ENCODE results near the gene FUT7. TPM values are rescaled to one million over a fixed set of nuclear protein-coding genes. Genes with fewer than 3 reads are reported as not detected.

FUT7 gene
- total RNA-seq, 2 donors from 2014 or later = 10.0 to 17.8 TPM

DNA sequence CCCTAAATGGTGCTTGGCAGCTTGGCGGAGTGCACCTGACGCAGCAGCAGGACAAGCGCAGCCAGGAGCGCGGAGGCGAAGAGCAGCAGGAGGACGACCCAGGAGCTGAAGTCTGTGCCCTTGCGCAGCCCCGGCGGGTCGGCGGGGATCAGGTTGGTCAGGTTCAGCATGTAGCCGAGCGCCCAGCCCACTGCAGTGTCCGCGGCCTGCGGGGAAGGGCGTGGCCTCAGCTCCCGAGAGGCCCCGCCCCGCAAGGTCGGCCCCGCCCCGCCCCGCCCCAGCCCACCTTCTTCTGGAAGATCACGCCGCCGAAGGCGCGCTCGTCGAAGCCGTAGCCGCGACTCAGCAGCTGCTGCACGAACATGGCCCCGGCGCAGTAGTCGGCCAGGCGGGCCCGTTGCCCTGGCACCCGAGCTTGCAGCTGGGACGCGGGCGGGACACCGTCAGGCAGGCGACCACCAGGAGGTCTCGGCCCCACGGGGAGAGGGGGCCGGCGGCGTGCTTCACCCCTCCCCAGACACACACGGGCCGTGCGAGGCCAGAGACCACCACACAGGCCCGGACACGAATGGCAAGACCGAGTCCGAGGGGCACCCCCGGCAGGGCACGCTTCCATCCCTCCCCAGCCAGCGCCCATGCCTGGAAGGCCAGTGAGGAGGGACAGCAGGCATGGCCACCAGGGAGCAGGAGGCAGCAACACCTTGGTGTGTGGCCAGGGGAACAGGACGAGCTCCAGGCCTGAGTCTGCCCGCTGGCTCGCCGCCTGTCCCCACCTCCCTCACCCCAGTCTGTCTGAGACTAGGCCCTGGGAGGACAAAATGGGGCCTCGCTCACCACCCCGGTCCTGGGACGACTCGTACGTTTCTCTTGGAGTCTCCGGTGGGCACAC, 17.0 kb upstream of the FUT7 start:
- no peak for ATAC-seq
- peaks cover 8 to 21% of the 10 kb centered on the region in 2 donors for H3K27me3 Mint-ChIP-seq
- no peaks in the 10 kb centered on the region for H3K36me3 Mint-ChIP-seq
- no peak overlapping the region for H3K27ac Mint-ChIP-seq
- peaks cover 4 to 14% of the 10 kb centered on the region in 2 donors for H3K4me1 Mint-ChIP-seq (ENCODE audit: low read depth in 2 of 2)
- H3K9me3 Mint-ChIP-seq = no peaks in the 10 kb centered on the region
- DNase-seq (ENCODE audit: low spot score) = no peak
- H3K4me3 Mint-ChIP-seq = no peak overlapping the region

DNA sequence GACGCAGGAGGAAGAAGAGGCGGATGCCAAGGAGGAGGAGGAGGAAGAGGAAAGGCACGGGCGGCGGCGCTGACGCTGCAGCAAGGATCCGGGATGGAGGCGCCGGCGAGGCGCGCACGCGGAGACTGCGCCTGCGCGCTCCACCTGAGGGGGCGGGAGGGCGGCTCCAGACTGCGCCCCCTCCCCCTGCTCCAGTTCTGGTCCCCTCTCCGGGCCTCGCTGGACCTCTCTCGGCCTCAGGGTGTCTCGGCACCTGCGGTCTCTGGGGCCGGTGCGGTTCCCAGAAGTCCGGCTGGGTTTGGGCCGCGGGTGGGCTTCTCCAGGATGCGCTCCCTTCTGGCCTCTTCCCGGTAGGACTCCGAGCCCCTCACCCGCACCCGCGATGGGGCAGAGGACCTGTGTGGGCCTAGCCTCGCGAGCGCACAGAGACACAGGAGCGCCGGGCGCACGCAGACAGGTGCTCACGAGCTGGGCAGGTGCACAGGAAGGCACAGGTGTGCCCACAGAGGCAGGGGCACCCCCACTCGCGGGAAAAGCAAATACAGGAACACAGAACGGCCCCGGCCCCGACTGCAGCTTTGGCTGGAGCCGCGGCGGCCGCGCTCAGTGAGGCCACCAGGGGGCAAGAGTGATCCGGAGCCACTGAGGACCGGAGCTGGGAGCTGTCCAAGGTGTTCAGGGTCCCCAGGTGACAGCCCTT, 14.3 kb upstream of the FUT7 start, which contains the start of gene NPDC1:
Gene NPDC1 (minus strand): TSS at position 90 of the 700 bp plus-strand sequence. CDS start 188 bp downstream, outside the sequence.
- no peak within 1 kb of the TSS for H3K27ac Mint-ChIP-seq
- H3K9me3 Mint-ChIP-seq = no peaks in the 10 kb centered on the region
- peaks cover 8 to 21% of the 10 kb centered on the region in 2 donors for H3K27me3 Mint-ChIP-seq
- ATAC-seq = peak; percentile 79 to 87
- peaks cover 4 to 14% of the 10 kb centered on the region in 2 donors for H3K4me1 Mint-ChIP-seq (ENCODE audit: low read depth in 2 of 2)
- peak within 1 kb of the TSS; percentile 48 for H3K4me3 Mint-ChIP-seq
- peak; percentile 79 for DNase-seq (ENCODE audit: low spot score)
- H3K36me3 Mint-ChIP-seq = no peaks in the 10 kb centered on the region

DNA sequence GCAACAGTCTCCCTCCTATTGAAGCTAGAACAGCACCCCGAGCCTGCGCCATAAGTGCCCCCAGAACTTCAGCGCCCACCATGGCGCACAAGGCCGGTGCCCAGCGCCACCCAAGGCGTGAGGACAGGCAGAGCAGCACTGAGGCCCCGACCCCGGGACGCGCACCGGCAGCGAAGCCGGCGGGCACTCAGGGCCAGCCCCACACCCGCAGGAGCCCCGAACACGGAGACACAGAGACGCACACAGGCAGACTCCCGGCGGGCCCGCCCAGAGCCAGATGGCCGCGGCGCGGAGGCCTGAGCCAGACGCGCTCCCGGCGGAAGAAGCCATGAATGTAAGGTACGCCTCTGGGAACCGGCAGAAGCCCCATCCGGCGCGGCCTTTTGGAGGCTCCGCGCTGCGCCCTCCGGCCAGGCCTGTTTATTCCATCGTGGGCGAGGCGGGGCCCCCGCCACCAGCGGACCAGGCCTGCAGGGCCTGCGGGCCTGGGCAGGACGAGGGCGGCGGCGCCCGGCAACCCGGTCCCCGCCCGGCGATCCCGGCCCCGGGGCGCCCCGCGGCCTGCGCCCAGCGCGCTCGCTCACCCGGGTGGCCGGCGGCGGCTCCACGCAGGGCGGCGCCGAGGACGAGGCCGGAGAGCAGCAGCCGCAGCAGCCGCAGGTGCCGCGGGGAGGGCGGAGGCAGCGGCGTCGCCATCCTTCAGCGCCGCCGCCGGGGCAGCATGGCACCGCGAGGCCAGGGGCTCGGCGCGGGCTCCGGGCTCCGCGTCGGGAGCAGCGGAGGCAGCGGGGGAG, 13.6 kb upstream of the FUT7 start:
- DNase-seq (ENCODE audit: low spot score) (no peak), ATAC-seq (peak; percentile 7 to 19)
- peak overlapping the region; percentile 48 for H3K4me3 Mint-ChIP-seq
- no peak overlapping the region for H3K27ac Mint-ChIP-seq
- no peaks in the 10 kb centered on the region for H3K36me3 Mint-ChIP-seq
- H3K27me3 Mint-ChIP-seq = peaks cover 8 to 19% of the 10 kb centered on the region in 2 donors
- no peaks in the 10 kb centered on the region for H3K9me3 Mint-ChIP-seq
- peaks cover 4 to 14% of the 10 kb centered on the region in 2 donors for H3K4me1 Mint-ChIP-seq (ENCODE audit: low read depth in 2 of 2)

DNA sequence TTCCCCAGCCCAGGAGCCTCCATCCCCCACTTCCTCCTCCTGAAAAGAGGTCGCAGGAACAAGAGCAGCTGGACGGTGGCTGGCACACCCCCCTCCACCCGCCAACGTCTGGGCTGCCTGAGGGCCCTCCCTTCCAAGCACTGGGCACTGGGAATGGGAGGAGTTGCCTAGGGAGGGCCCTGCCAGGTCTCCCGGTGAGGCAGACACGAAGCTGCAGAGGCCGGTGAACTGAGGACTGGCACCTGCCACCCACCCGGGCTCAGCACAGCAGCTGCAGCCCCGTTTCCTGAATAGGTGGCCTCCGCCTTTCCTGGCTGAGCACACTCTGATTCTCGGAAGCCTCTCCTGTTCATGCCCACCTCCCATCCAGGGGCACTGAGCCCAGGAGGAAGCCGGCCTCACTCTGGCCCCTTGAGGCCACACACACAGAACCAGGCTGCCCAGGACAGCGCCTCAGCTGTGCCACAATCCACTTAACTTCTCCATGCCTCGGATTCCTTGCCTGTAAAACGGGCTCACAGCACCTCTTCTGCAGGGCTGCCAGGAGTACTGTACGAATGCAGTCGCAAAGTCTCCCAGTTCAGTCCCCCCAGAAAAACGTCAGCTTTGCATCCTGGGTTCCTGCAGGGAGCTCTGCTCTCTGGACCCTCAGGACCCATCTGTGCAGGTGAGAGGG, 12.8 kb upstream of the FUT7 start:
- peak overlapping the region; percentile 48 for H3K4me3 Mint-ChIP-seq
- DNase-seq (ENCODE audit: low spot score) (no peak), ATAC-seq (no peak)
- no peaks in the 10 kb centered on the region for H3K36me3 Mint-ChIP-seq
- peaks cover 4 to 11% of the 10 kb centered on the region in 2 donors for H3K4me1 Mint-ChIP-seq (ENCODE audit: low read depth in 2 of 2)
- no peak overlapping the region for H3K27ac Mint-ChIP-seq
- no peaks in the 10 kb centered on the region for H3K9me3 Mint-ChIP-seq
- H3K27me3 Mint-ChIP-seq = peaks cover 3 to 15% of the 10 kb centered on the region in 2 donors

DNA sequence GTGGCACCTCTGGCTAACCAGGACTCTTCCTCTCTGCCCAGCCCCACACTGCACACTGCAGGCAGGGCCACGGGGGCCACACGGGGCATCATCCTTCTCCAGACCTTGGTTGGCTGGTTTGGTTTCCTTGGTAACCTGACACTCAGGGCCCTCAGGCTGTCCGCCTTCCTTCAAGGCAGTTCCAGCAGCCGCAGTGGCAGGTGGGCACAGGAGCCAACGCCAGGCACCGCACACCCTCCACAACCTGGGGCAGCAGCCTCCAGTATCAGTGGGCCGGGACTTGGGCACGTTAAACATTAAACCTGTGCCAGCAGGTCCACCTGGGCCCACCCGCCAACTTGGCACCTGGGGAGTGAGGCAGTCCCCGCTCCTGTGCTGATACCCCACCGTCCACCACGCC, 12.1 kb upstream of the FUT7 start:
- ATAC-seq = no peak
- DNase-seq (ENCODE audit: low spot score) = no peak
- Mint-ChIP-seq H3K27ac (no peak overlapping the region), H3K27me3 (peaks cover 0 to 13% of the 10 kb centered on the region in 2 donors), H3K4me3 (no peak overlapping the region), H3K36me3 (no peaks in the 10 kb centered on the region), H3K4me1 (ENCODE audit: low read depth in 2 of 2) (peaks cover 4 to 9% of the 10 kb centered on the region in 2 donors), H3K9me3 (no peaks in the 10 kb centered on the region)

DNA sequence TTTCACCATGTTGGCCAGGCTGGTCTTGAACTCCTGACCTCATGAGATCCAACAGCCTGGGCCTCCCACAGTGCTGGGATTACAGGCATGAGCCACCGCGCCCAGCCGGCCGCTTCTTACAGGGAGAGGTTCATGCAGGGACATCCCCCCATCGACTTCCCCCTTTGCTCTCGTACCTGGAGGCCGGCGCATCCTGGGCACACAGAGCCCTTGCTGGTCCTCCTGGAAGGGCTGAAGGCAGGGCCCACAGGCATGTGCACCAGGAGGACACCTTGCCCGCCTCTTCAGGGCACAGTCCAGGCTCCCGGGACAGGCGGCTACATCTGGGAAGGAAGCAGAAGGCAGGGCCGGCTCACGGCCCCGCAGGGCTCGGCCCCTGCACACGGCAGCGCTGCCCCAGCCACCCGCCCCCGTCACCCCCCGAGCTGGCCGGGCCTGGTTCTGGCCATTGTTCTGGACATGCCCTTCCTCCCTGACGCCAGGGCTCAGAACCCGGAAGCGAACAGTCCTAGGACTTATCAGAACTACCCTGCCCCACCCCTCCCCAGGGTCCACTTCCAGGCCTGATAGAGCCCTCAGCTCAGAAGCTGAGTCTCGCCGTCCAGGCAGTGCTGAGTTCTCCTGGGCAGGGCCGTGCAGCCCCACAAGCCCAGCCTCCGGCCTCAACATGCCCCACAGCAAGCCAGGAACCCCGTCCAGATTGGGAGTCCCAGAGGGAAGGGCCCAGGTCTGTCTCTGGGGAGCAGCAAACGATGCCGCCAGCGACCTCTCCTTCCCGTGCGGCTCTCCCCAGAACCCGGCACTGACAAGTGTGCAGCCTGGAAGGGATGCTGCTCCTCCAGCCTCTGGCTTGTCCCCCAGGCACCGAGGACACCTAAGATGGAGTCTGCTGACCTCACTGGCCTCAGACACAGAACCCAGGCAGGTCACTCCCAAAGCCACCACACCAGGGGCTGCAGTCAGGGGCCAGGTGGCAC, 11.2 kb upstream of the FUT7 start:
- Mint-ChIP-seq H3K4me3 (no peak overlapping the region), H3K27me3 (peaks cover 0 to 12% of the 10 kb centered on the region in 2 donors), H3K27ac (no peak overlapping the region), H3K9me3 (no peaks in the 10 kb centered on the region), H3K4me1 (ENCODE audit: low read depth in 2 of 2) (peaks cover 4 to 9% of the 10 kb centered on the region in 2 donors), H3K36me3 (no peaks in the 10 kb centered on the region)
- no peak for DNase-seq (ENCODE audit: low spot score)
- no peak for ATAC-seq

DNA sequence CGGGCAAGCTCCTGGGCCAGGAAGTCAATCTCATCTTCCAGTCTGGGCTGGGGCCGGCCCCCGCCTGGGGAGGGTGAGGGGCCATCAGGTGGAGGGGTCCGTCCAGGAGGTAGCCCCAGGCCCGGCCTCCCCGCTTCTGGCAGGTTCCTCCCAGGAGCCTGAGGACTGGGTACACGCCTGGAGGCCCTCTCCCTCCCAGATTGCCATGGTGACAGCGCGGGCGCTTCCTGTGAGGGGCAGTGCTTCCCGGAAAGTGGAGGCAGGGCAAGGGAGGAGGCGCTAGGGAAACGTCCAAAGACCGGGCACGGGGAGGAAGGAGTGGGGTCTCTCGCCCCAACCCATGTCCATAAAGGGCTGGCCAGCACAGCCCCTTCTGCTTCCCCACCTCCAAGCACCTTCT, 9.2 kb upstream of the FUT7 start:
- no peak overlapping the region for H3K4me3 Mint-ChIP-seq
- DNase-seq (ENCODE audit: low spot score) (no peak), ATAC-seq (no peak)
- H3K9me3 Mint-ChIP-seq = no peaks in the 10 kb centered on the region
- H3K27me3 Mint-ChIP-seq = peaks cover 0 to 4% of the 10 kb centered on the region in 2 donors
- no peaks in the 10 kb centered on the region for H3K36me3 Mint-ChIP-seq
- no peak overlapping the region for H3K27ac Mint-ChIP-seq
- H3K4me1 Mint-ChIP-seq (ENCODE audit: low read depth in 2 of 2) = peaks cover 4 to 6% of the 10 kb centered on the region in 2 donors

DNA sequence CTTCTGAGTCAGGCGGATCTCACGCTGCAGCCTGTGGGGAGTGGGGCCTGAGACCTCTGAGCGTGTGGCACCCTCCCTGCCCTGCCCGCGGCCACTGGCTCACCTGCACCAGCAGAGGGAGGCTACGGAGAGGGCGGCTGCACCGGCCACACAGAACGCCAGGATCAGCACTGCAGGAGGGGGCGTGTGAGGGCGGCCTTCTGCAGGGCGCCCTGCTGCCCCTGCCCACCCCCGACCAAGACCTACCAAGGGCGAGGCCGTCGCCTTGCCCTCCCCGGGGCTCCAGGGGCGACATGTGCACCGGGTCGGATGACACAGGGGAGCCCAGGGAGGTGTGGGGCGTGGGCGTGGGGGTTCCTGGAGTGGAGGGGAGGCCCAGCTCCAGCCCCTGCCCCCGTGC, 8.7 kb upstream of the FUT7 start:
- H3K27ac Mint-ChIP-seq = no peak overlapping the region
- H3K27me3 Mint-ChIP-seq = peaks cover 0 to 4% of the 10 kb centered on the region in 2 donors
- ATAC-seq (no peak), DNase-seq (ENCODE audit: low spot score) (no peak)
- peaks cover 4 to 6% of the 10 kb centered on the region in 2 donors for H3K4me1 Mint-ChIP-seq (ENCODE audit: low read depth in 2 of 2)
- no peaks in the 10 kb centered on the region for H3K36me3 Mint-ChIP-seq
- H3K4me3 Mint-ChIP-seq = no peak overlapping the region
- H3K9me3 Mint-ChIP-seq = no peaks in the 10 kb centered on the region

DNA sequence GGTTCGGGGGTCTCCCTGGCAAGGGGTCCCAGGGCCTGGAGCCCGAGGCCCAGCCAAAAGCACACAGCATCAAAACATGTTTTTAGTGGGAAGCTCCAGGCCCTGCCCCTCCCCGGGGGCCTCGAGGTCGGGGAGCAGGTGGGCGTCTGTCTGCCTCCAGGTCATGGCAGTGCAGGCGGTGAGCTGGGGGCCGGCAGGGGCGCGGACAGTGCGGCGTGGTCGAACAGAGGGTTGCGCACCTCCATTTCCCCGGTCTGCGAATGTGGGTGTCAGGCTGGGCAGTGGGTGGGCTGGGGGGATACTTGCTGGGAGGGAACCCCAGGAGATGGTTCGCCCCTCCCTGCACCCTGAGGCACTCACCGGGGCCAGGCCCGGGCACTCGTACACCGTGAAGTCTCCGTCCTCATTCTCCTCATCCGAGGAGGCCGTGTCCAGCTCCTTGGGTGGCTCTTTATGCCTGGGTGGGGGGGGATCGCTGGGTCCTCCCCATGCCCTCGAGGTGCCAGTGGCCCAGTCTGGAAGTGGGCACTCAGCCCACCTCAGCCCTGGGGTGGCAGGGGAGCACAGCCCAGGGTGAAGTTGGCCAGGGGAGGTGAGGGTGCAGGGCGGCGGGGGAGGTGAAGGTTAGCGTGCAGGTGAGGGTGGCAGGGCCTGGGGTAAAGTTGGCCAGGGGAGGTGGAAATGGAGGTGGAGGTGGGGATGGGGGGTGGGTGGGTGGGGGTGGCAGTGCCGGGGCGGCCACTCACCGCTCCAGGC, 7.9 kb upstream of the FUT7 start:
- ATAC-seq = no peak
- no peaks in the 10 kb centered on the region for H3K36me3 Mint-ChIP-seq
- no peak overlapping the region for H3K4me3 Mint-ChIP-seq
- peaks cover 0 to 2% of the 10 kb centered on the region in 2 donors for H3K27me3 Mint-ChIP-seq
- no peaks in the 10 kb centered on the region for H3K9me3 Mint-ChIP-seq
- peaks cover 8% of the 10 kb centered on the region in 2 donors for H3K4me1 Mint-ChIP-seq (ENCODE audit: low read depth in 2 of 2)
- H3K27ac Mint-ChIP-seq = no peak overlapping the region
- DNase-seq (ENCODE audit: low spot score) = no peak

DNA sequence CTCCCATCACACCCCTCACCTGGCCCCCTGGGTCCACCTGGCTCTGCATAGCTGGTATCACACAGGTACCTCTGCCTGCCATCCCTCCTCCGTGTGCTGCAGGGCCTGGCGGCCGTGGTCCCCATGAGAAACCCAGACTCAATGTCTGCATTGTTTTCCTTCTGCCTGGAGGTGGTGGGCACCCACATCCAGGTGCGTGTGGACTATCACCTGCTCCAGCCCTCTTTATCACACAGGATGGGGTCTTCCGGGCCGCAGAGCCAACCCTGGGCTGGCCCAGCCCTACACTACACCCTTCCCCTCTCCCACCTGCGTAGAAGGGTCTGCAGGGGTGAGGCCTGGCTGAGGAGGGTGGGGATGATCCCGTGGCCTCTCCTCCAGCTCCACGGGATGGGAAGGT, 7.0 kb upstream of the FUT7 start:
- Mint-ChIP-seq H3K27ac (no peak overlapping the region), H3K9me3 (no peaks in the 10 kb centered on the region), H3K4me3 (no peak overlapping the region), H3K36me3 (no peaks in the 10 kb centered on the region), H3K4me1 (ENCODE audit: low read depth in 2 of 2) (peaks cover 10 to 12% of the 10 kb centered on the region in 2 donors), H3K27me3 (no peaks in the 10 kb centered on the region)
- ATAC-seq (no peak), DNase-seq (ENCODE audit: low spot score) (no peak)

DNA sequence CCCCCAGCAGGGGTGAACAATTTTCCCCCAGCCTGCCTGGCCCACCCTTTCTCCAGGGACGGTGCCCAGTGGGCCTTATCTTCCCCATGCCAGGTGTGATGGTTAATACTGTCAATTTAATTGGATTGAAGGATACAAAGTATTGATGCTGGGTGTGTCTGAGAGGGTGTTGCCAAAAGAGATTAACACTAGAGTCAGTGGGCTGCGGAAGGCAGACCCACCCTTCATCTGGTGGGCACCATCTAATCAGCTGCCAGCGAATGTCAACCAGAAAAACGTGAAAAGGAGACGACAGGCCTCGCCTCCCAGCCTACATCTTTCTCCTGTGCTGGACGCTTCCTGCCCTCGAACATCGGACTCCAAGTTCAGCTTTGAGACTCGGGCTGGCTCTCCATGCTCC, 5.6 kb upstream of the FUT7 start:
- no peaks in the 10 kb centered on the region for H3K9me3 Mint-ChIP-seq
- H3K27me3 Mint-ChIP-seq = no peaks in the 10 kb centered on the region
- DNase-seq (ENCODE audit: low spot score) = no peak
- H3K27ac Mint-ChIP-seq = no peak overlapping the region
- H3K4me1 Mint-ChIP-seq (ENCODE audit: low read depth in 2 of 2) = peaks cover 15 to 27% of the 10 kb centered on the region in 2 donors
- no peak for ATAC-seq
- no peaks in the 10 kb centered on the region for H3K36me3 Mint-ChIP-seq
- H3K4me3 Mint-ChIP-seq = no peak overlapping the region

DNA sequence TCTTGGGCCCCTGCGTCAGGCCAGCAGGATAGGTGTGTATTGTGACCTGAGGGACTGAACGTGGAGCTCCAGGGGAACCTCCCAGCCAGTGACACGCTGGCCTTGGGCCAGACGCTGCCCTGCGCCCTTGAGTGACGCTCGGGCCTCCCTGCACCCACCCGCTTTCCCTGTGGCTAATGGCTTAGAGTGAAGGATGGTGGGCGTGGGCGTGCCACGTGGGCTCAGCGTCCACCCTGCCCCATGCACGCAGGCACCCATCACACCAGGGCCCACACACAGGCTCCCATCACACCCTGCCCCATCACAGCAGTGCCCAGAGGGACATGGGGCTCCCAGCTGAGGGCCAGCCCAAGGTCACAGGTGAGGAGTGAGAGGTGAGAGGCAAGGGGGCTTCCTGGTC, 5.1 kb upstream of the FUT7 start:
- no peak for DNase-seq (ENCODE audit: low spot score)
- no peak overlapping the region for H3K27ac Mint-ChIP-seq
- no peaks in the 10 kb centered on the region for H3K9me3 Mint-ChIP-seq
- no peaks in the 10 kb centered on the region for H3K36me3 Mint-ChIP-seq
- no peak overlapping the region for H3K4me3 Mint-ChIP-seq
- ATAC-seq = no peak
- H3K4me1 Mint-ChIP-seq (ENCODE audit: low read depth in 2 of 2) = peaks cover 18 to 30% of the 10 kb centered on the region in 2 donors
- H3K27me3 Mint-ChIP-seq = no peaks in the 10 kb centered on the region
